Loucy (cell line): ENCODE measurements around the gene UBE2QL1.

Experiments
- EZH2phosphoT487 ChIP-seq: fragments of 200-600 bp; IDR thresholded peaks from 2 replicates; pipeline ENCODE4 v1.6.1; 2018; ENCODE audit warnings: antibody characterized with exemption, mild to moderate bottlenecking, moderate library complexity, borderline replicate concordance
- TF ChIP-seq, protein P1 (sequence below): fragments of 200-600 bp; sonication (generic); conservative IDR thresholded peaks from 2 replicates; pipeline ENCODE4 v1.5.1; 2014; ENCODE audit warnings: mild to moderate bottlenecking, antibody characterized with exemption, low read length

DNA sequence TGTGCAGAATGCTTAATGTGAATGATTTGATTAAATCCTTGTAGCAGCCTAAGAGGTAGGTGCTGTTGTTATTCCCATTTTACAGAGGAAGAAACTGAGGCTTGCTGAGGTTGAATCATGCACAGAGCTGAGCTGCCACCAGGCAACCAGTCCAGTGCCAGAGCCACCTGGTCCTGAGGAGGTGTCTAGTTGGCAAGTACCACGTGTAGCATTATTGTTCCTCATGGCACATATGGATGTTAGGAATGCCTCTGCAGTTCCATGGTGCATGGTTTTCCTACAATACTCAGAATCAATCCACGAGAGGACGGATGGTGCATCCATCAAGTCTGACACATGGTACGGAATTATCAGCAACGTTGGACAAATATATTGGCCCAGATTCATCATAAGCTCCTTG, 8.9 kb downstream of the UBE2QL1 start:
- TF ChIP-seq, protein P1, sequence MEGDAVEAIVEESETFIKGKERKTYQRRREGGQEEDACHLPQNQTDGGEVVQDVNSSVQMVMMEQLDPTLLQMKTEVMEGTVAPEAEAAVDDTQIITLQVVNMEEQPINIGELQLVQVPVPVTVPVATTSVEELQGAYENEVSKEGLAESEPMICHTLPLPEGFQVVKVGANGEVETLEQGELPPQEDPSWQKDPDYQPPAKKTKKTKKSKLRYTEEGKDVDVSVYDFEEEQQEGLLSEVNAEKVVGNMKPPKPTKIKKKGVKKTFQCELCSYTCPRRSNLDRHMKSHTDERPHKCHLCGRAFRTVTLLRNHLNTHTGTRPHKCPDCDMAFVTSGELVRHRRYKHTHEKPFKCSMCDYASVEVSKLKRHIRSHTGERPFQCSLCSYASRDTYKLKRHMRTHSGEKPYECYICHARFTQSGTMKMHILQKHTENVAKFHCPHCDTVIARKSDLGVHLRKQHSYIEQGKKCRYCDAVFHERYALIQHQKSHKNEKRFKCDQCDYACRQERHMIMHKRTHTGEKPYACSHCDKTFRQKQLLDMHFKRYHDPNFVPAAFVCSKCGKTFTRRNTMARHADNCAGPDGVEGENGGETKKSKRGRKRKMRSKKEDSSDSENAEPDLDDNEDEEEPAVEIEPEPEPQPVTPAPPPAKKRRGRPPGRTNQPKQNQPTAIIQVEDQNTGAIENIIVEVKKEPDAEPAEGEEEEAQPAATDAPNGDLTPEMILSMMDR = no peak
- no peak for TF ChIP-seq EZH2phosphoT487
